Measurements from ENCODE around the gene NPEPL1.
A peak's percentile ranks its signal among the peaks of the same experiment; 100 is the strongest.
"Not testable (repeated sequence)": the region's sequence is repeated elsewhere in the genome, so short reads cannot be mapped to it uniquely, and the experiment has no call there.

The NPEPL1 gene, protein sequence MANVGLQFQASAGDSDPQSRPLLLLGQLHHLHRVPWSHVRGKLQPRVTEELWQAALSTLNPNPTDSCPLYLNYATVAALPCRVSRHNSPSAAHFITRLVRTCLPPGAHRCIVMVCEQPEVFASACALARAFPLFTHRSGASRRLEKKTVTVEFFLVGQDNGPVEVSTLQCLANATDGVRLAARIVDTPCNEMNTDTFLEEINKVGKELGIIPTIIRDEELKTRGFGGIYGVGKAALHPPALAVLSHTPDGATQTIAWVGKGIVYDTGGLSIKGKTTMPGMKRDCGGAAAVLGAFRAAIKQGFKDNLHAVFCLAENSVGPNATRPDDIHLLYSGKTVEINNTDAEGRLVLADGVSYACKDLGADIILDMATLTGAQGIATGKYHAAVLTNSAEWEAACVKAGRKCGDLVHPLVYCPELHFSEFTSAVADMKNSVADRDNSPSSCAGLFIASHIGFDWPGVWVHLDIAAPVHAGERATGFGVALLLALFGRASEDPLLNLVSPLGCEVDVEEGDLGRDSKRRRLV

DNA sequence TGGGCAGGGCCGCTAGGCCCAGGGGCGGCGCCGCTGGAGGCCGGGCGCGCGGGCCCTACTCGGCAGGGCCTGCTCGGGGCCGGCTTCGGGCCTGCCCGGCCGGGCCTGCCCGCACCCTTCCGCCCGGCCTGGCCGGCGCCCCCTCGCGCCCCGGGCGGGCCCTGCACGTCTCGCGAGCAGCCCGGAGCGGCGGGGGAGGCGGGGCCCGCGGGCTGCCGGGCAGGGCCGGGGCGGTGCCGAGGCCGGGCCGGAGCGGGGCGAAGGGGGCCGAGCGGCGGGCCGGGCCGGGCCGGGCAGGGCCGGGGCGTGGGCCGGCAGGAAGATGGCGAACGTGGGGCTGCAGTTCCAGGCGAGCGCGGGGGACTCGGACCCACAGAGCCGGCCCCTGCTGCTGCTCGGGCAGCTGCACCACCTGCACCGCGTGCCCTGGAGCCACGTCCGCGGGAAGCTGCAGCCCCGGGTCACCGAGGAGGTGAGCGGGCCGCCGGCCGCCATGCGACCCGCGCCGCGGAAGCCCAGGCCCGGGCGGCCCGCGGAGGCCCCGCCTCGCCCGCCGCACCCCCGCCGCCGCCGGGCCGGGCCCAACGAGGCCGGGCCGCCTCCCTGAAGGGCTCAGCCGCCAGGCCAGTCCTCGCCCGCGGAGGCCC lies at the start of gene NPEPL1:
TSS of gene NPEPL1 (plus strand) at position 222 of the 647 bp plus-strand sequence. CDS start at position 323, 101 bp downstream.
- peak; percentile 92 for DNase-seq (ENCODE audit: low spot score)

GRCh38 chr20:58642896-58643295 lies 49.7 kb upstream of the NPEPL1 start:
- DNase-seq (ENCODE audit: low spot score) = not testable (repeated sequence)

DNA sequence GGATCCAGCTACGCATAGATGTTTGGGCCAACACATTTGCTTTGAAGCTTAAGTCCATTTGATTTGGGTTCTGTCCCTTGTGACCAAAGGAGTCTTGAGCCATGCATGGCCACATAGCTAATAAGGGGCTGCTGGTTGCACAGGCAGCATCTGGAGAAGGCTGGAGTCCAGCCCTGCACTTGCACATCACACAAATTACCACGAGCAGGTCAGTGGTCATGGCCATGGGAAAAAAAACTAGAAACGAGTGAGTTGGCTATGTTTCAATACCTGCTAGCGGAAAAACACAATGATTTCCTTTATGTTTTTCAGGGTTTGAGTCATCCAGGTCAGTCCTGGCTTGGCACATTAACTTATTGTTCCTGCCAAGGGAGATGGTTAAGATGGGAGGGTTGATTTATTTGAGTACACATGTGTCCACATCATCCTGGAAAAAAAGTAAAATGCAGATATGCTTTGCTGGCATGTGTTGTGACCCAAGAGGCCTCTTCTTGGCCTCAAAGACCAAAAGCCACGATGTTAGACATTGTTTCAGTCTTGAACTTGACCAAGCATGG lies 47.1 kb upstream of the NPEPL1 start:
- DNase-seq (ENCODE audit: low spot score) = no peak

- DNase-seq (ENCODE audit: low spot score) = no peak
These were observed 46.3 kb upstream of the NPEPL1 start for GRCh38 chr20:58646257-58646656.

DNA sequence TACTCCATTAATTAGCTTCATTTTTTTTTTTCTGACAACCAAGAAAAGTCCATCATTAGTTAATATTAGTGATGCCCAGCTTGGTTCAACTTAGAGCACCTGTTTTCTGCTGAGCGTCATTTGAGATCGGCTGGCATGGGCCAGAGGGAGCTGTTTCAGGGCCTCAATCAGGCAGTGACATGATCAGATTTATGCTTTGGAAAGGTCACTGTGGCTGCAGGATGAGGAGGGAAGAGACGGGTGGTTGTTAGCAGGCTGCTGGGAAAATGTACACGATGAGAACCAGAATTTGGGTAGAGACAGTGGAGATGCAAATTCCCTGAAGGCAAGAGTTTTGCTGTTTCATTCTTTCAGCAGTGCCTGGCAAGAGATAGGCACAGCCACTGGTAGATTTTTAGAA lies 45.9 kb upstream of the NPEPL1 start:
- no peak for DNase-seq (ENCODE audit: low spot score)

GRCh38 chr20:58647162-58647795 lies 45.3 kb upstream of the NPEPL1 start:
- DNase-seq (ENCODE audit: low spot score) = no peak

DNA sequence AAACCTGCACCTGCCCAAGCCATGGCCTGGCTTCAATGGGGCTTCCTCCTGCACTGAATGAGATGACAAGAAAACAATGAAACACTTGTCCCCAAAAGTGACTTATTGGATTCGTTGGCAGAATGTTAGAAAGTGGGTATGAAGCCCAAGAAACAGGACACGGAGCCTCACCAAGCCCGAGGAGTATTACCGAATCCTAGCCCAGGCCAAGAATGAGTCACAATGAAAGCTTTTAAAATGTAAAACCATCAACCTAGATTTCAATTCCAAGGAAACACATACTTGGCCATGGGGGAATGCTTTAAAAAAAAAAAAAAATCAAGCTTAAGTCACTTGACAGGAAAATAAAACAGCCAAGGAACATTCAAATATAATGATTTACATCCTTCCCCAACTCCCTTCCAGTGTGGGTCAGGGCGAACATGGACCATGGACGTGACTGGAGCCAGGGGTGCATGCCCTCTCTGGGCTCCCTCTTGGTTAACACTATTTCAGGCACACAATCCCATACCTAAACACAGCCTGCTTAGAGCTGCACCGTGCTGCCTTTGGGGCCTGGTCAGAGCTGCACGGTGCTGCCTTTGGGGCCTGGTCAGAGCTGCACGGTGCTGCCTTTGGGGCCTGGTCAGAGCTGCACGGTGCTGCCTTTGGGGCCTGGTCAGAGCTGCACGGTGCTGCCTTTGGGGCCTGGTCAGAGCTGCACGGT lies 44.7 kb upstream of the NPEPL1 start:
- peak; percentile 53 for DNase-seq (ENCODE audit: low spot score)

DNA sequence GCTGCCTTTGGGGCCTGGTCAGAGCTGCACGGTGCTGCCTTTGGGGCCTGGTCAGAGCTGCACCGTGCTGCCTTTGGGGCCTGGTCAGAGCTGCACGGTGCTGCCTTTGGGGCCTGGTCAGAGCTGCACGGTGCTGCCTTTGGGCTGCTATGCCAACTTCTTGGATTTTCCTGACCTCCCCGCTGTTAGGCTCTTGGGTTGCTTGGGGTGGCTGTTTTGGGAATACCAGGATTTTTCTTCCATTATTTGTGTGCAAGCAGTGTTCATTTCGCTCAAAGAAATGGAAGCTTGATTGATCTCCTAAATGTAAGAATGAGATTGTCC lies 44.1 kb upstream of the NPEPL1 start:
- not testable (repeated sequence) for DNase-seq (ENCODE audit: low spot score)

DNA sequence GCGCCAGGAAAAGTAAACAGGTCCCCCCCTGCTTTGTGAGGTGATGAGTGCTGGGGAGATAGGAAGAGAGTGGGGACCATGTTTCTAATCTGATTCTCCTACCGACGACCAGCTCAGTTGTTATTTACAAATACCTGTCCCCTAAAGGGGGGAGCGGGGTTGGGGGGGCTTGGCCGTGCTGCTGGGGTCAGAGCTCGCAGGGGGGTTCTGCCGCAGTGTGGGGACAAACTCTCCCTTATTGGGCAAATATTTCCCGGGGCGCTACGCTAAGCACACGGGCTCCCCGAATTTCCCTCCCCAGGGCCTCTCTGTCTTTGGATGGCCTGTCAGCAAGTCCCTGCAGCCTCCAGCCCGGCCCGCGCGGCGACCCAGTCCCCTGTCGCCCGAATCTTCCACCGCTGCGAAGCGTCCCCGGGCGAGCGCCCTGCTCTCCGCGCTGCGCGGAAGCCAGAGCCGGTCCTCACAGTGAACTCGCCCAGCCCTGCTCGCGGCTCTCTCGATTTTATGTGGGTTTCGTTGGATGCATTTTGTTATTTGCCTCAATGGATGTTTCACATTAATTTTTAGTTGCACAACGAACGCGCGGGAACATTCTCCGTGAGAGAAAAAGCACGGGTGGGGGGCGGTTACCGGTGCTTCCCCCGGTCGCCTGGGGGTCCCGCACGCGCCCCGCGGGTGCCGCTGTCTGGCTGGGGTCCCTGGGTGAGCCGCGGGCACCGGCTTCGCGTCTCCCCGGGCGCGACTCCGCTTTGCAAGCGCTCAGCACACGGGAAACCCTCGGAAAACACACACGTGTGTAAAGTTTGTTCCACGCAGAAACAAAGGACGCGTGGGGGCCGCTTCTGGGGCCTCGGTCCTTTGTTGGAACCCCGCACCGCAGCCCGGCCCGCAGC lies 43.1 kb upstream of the NPEPL1 start:
- peak; percentile 11 for DNase-seq (ENCODE audit: low spot score)

DNA sequence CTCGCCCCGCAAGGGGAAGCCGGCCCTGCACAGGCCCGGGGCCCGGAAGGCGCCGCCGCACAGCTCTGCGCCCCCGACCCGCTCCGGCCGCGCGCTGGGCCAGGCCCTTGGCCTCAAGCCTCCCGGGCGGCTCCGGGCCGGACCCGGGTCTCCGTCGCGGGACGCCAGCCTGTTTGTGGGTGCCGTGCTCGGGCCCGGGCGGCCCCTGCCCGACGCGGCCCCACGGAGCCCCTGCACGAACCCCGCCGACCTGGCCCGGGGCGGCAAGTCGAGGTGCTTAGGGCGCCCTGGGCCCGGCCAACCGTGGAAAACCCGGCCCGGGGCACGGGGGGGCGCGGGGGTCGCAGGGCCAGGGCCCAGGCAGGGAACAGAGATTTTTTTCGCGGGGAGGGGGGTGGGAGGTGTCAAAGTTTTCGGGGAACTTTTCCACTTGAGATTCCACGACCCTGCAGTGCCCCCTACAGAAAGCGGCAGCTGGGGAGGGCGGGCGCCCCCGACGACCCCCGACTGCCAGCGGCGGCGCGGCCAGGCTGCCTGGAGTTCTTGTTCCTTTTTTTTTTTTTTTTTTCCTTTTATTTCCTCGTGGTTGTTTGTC lies 42.3 kb upstream of the NPEPL1 start:
- peak; percentile 18 for DNase-seq (ENCODE audit: low spot score)

DNA sequence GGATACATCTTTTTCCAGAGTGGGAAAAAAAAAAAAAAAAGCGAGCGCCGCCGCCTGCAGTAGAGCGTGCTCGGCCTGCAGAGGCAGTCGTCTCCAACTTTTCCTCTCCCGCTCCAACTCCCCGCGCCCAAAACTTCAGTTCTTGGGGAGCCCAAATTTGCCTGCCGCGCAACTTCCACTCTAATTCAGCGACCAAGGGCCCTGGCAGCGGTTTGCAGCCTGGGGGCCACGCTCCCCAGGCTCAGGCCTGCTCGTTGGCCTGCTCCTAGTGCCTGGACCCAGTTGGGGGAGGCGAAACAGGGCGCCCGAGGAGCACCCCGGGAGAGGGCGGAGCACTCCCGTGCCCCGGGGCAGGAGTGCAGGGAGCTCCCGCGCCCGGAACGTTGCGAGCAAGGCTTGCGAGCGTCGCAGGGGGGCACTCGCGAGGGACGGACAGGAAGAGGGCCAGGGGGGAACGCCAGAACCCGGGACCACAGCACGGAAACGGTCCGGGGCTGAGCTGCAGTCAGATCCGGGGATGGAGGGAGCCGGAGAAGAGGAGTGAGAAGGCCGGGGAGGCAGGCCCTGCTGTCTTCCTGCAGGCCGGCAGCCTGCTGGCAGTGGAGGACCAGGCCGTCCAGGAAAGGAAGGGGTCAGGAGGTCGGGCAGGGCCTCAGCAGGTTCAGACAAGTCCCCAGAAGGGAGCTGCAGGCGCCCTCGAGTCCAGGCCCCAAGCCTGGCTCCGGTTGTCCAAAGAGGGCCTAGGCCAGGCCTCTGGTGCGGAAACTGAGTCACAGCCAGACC lies 41.6 kb upstream of the NPEPL1 start, which contains the start of gene STX16:
TSS of gene STX16 (plus strand) at position 508 of the 783 bp plus-strand sequence. CDS start 724 bp downstream, outside the sequence.
- DNase-seq (ENCODE audit: low spot score) = peak; percentile 96

DNA sequence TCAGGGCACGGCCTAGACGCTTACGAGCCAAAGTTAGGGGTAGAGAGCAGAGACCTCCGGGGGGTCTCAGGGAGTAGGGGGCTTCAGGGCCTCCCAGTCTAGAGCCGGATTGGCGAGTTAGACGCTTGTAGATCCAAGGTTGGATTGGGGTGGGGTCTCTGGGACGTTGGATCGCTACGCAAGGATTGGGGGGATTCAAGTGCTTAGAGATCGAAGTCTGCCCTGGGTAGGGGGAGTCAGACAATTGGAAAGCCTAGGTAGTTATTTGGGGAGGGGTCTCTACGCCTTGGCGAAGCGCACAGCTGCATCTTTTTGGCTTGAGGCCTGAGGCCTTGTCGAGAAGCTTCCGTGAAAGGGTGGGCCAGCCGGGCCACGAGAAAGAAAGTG lies 41.0 kb upstream of the NPEPL1 start:
- no peak for DNase-seq (ENCODE audit: low spot score)

DNA sequence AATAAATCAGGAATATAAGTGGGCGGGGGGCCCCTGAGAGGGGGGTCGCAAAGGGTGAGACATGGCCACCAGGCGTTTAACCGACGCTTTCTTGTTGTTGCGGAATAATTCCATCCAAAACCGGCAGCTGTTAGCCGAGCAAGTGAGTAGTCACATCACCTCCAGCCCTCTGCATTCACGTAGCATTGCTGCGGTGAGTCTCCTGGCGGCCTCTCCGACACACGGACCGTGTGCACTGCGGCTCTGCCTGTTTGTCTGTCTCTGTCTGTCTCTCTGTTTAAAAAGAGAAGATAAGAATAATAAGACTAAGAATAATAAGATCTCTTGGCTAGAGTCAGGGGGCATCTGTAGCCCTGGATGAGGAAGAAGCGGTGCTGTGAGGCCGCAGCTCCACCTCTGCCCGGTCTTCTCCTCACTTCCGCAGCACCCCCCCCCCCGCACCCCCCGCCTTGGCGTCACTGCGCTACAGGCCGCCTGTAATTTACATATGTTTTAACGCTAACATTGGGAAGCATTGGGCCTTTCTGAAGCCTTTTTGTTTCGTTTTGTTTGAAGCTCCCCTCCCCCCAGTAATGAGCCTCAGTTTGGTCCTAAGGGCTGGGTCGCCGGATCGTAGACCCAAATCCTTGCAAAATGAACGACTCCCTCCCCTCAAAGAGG lies 40.5 kb upstream of the NPEPL1 start:
- DNase-seq (ENCODE audit: low spot score) = peak; percentile 74

DNA sequence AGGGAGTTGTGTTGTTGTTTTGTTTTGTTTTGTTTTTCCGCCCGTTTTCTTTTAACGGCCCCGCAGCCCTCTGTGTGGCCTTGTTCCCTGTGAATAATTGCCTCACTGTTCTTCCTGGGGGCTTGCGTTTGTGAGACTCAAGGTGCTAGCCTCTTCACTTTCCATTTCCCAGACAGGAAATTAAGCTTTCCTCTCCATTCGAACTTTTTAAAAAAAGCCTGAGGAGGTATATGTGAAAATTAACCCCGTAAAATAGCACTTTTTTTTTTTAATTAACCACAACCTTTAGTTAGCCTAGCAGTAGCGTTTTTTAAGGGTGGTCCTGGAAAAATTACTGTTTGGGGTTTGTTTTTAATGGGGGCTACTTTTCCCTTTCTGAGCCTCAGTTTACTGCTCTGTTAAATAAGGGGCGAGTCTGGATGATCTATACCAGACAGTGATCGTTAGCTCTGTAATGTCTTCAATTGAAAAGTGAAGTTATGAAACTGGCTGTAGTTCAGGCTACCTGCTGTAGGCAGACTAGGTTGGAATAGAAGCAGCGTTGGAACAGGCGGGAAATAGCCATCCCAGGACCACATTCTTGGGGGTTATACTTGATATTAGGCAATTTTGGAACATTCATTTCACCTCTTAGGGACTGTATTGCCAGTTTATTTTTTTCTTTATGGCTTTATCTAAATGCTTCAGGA lies 39.9 kb upstream of the NPEPL1 start:
- no peak for DNase-seq (ENCODE audit: low spot score)

DNA sequence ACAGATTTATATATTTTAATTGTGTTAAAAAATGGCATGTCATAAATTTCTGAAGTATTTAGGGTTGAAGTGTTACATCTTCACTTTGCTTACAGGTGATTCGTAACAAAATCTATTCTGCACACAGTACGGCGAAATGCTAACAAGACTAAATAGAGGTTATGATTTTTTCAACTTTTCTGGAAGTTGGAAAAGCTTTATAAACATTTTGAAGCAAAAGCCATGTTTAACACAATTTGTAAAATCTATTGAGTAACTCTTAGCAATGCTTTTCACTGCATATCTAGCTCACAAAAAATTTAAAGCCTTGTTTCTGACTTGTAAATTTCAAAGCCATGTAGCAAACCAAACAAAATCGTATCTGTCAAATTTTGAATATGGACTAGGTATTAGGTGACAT lies 38.3 kb upstream of the NPEPL1 start:
- no peak for DNase-seq (ENCODE audit: low spot score)

GRCh38 chr20:58655328-58656107 lies 37.1 kb upstream of the NPEPL1 start:
- no peak for DNase-seq (ENCODE audit: low spot score)

- DNase-seq (ENCODE audit: low spot score) = no peak
These were observed 35.8 kb upstream of the NPEPL1 start for GRCh38 chr20:58656831-58657230.

- no peak for DNase-seq (ENCODE audit: low spot score)
These were observed 35.3 kb upstream of the NPEPL1 start for GRCh38 chr20:58657262-58657661.
